Cerebellar nuclear complex (tissue), 1 donor: ENCODE data around the gene KIF6.

Source experiments
- DNase-seq, 2 experiments: peaks; one replicate each; lab custom pipeline; 2025; lab: John Stamatoyannopoulos, UW

KIF6 gene

GRCh38 chr6:39281312-39281980 is 443.8 kb downstream of the KIF6 start:
- no peak for DNase-seq

- no peak for DNase-seq
Measured at GRCh38 chr6:39280247-39280731, 444.9 kb downstream of the KIF6 start.
